ENCODE measurements around the gene NR3C2.

NR3C2 gene

DNA sequence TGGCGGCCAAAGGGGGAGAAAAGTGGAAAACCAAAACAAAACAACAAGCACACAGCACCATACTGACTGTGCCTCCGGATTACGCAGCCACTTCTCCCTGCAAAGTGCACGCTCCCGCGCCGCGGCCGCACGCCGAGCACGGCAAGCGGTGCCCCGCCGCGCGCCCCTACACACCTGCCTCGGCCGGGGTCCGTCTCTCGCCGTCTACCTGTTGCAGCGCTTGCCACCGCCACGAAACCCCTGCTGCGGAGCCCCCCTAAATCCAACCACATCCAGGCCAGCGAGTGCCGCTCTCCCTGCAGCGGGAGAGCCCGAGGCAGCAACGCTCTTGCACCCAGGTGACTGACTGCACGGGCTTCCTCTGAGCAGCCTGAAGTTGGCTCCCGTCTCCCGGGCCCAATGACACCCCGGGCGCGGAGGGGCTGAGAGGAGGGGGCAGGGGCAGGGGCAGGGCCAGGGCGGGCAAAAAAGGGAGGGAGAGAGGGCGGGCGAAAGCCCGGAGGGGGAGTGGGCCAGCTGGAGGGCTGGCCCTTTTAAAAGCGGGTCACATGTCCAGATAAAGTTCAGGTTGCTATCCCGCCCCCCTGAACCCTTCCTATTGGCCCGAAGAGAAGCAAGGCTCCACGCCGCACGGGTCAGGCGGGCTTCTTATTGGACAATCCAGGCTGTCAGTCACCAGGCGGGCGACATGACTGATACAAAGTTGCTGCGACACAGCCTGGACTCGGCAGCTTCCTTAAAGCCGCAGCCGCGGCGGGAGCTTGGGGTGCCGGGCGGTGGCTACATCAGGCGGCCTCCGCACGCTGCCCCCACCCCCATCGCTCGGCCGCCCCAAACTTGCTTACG, at the start of gene NR3C2:
NR3C2 (minus strand) TSS at position 429 of the 846 bp plus-strand sequence.
- peak; percentile 98 for DNase-seq

DNA sequence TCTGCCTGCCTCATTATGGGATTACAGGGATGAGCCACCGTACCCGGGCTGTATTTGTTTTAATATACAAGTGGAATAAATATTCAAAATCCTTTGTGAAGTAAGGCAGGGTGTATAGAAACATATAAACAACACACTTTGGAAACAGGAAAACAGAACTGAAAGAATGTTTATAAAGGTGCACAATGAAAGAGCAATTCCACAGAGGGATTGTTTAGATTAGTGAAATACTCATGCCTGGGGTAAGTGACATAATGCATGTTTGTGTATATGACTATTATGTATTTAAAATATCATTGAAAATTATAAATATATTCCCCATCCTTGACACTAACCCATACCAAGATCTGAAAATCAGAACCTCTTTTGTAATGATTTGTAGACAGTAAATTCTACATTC, 45.0 kb upstream of the NR3C2 start:
- DNase-seq = no peak

DNA sequence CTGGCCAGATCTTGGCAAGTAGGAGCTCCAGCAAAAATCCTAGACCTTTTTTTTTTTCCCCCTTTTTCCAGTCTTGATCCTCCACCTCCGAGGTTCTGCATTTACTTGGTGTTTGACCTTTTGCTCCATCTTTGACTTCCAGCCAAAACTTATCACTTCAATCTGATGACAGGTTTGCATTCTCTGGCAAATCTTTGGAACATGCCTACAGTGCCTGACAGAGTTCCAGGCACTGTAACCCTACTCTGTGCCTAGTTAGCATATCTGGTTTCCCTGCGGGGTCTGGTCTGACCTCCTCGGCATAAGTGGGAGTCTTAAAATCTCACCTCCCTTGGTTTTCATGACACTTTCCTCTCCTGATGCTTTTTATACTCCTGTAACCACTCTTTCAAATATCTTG, 39.4 kb upstream of the NR3C2 start:
- no peak for DNase-seq

DNA sequence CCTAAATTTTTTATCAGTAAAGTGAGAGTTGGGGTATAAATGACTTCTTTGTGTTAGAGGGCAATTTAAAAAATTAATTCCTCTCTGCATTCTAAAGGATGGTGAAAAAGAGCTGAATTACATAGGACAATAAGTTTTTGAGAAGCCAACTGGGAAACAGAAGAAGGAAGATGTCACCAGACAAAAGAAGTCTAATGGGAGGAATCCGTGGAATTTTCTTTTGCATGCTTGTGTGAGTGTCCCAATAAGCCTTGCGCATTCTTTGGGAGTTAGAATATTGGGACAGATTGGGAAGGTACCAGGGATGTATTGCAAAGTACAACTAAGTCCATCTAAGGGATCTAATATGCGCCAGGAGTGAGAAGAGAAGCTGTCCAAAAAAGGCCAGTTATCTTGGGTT, 35.1 kb upstream of the NR3C2 start:
- DNase-seq = no peak

DNA sequence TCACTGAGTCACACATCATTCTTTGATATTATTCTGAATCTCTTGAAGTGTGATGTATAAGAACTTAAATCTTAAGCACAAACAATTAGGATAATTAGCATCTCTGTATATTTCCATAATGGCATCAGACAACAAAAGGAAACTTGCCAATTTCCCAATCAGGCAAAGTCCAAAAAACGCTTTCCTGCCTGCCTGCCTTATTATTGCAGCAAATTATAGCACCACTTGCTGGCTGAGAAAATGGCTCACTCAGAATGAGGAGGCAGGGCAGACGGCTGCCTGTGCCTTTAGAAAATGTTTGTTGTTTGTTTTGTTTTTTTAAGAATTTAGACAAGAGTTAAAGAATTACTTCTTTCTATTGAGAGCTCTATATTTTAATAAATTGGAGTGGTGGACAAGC, 27.7 kb upstream of the NR3C2 start:
- no peak for DNase-seq

DNA sequence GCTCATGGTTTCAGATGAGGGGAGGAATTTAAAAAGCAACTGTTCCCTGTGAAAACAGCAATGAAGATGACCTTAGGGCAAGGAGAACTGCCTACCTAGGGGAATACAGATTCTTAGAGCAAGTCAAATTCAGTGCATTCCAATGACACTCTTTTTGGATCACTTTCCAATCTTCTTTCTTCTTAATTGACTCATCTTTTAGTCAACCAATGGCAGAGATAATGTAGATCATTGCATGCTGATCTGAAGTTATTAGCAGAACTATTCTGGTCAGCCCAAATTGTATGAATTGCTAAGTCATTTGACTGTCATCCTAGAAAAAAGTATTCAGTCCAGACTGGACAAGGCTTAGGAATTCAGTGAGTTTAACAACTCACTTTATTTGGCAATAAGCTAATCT, 12.6 kb upstream of the NR3C2 start:
- no peak for DNase-seq

DNA sequence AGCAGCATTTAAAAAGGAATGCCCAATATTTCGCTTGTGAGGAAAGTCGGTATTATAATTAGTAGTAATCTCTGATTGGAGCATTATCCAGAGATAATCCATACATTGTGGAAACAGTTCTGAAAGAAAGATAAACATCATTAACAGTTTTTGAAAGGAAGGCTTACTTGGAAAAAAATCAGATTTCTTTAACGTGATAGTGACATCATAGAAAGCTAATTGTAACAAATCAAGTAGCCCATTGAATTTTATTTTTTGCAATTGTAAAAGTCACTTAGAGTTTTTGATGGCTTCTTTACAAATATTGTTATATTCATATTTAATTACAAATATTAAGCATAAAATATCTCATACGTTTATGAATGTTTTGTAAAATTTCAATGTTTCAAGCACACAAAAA, 11.6 kb upstream of the NR3C2 start:
- DNase-seq = no peak

DNA sequence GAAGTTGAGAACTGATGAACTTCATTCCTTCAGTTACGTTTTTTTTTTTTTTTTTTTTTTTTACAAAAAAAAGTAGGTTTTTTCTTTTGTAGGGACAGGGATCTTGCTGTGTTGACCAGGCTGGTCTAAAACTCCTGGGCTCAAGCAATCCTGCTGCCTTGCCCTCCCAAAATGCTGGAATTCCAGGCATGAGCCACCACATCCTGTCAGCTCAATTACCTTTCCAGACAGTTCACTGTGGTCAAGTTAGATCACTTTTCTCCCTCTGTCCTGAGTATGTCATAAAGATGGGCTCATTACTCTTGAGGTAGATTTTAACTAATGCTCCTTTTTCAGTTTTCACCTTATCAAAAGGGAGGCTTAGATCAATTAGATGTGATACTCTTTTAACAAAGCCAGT, 10.8 kb upstream of the NR3C2 start:
- no peak for DNase-seq

DNA sequence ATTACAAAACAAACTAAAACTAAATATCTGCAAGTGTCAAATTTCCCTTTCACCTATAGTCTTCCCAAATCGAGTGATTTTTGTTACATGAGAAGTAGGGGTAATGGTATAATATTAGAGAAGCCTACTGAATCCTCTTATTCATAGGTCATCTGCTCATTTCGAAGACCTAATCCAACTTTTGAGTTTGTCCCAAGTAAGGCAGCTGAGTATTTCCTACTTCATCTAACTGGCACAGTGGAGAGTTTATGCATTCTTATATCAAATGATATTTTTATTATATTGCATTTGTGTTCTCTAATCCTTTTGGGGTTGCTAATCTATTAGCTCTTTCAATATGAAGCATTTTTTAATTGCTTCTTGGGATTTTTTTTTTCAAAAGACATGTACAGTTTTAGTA, 7.7 kb upstream of the NR3C2 start:
- no peak for DNase-seq

DNA sequence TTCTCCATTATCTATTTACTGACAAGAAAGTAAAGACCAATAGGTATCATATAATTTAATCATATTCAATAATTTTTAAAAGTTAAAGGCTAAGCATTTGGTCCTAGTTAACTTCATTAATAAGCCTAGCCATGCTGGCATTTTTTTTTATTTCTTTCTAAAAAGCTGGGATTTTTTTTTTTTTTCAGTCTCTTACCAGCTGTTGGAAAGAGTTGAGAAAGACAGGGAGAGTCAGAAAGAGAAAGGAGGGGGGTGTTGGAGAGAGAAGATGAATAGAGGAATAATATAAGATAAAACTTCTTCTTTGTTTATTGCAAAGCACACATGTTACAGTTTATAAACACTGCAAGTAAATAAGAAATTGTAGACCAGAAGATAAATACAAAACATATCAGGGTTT, 5.9 kb upstream of the NR3C2 start:
- DNase-seq = no peak

DNA sequence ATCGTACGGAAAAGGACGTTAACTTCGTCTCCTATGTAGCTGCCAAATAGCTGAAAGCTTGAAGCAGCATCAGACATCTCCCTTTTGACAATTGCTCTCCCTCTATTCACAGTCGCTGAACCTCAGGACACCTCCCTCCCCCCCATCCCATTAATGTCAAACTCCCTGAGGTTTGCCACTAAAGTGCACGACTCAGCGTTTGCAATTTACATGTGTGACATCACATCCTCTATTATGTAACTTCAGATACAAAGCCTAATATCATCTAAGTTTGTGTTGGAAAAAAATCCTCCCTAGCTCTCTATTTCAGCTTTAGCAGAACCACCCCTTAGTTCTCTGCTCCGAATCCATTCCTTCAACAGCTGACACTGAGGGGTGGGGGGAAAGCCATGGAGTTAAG, 5.5 kb upstream of the NR3C2 start:
- no peak for DNase-seq

DNA sequence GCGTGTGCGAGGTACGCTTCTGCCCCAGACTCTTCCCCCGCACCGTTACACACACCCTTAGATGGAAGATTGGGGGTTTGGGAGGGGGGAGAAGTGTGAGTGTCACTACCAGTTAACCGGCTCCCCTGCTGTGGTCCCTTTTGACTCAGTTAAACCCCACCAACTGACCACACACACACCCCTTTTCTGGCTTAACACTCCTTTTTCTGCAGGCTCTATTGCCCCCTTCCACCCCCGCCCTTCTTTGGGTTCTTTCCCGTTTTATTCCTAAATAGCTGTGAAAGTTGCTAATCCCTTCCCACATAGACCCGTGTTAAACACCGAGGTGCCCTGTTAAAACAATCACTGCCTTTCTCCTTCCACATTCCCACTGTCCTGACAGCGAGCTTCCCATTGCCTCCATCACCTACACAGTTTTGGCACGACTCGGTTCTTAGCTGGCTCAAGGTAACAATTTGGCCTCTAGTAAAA, 3.7 kb upstream of the NR3C2 start:
- no peak for DNase-seq

DNA sequence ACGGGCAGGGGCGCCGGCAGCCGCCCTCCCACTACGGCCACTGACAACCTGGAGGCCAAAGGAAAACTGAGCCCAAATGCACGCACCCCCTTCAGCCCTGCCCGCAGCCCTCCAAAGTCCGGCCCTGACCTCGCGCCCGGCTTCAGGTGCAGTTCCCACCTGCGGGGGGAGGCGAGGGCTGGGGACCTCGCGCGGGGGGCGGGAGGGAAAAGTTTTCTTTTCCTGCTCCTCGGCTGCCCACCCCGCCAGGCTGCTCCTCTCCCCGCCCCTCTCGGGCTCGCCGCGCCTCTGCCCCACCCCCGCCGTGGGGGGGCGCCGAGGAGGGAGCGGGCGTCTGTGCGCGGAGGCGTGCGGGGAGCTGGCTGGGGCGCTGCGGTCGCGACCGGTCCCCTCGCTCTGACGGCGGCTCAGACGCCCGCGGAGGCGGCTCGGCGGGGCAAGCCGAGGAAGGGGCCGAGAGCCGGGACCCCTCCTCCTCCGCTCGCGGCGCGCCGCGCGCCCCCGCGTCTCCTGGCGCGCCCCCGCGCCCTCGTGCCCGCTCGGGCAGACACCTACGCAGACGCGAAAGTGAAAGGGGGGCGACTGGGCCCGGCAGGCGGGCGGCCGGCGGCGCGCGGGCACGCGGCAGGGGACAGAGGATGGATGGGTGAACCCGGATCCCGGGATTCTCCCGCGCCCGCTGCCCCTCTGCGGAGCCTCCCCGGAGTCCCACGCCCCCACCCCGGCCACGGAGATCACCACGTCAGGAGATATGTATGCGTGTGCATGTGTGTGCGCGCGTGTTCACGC, 3.1 kb upstream of the NR3C2 start:
- peak; percentile 71 for DNase-seq

DNA sequence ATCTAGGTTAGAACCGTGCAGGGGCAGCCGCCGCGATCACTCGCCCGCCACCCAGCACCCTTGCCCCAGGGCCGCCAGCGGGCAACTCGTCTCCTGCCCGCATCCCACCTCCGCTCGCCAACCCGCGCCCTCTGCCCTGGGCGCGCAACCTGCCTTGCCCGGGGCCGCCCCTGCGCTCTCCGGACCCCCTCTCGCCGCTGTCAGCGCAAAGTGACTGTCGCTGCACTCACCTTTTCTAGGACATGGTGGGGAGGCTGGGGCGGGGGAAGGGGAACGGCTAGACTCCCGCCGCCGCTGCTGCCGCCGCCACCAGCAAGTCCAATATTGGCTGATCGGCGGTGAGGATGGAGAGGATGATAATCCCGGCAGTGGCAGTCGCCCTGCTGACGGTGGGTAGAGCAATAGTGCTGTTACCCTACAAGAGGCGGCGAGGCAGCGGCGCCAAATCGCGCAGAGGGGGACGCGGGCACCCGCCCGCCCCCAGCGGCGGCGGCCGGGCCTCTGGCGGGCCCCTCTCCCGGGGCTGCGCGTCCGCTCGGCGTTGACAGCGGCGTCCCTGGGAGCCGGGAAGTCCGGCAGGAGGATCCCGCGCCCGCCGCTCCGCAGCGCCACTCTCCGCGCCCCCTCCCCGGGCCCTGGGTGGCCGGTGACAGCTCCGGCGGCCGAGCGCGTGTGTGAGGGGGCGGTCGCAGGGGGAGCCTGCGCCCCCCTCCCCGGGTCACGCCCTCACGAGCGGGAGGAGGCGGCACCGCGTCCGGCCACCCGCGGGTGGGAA, 2.3 kb upstream of the NR3C2 start:
- DNase-seq = peak; percentile 47

DNA sequence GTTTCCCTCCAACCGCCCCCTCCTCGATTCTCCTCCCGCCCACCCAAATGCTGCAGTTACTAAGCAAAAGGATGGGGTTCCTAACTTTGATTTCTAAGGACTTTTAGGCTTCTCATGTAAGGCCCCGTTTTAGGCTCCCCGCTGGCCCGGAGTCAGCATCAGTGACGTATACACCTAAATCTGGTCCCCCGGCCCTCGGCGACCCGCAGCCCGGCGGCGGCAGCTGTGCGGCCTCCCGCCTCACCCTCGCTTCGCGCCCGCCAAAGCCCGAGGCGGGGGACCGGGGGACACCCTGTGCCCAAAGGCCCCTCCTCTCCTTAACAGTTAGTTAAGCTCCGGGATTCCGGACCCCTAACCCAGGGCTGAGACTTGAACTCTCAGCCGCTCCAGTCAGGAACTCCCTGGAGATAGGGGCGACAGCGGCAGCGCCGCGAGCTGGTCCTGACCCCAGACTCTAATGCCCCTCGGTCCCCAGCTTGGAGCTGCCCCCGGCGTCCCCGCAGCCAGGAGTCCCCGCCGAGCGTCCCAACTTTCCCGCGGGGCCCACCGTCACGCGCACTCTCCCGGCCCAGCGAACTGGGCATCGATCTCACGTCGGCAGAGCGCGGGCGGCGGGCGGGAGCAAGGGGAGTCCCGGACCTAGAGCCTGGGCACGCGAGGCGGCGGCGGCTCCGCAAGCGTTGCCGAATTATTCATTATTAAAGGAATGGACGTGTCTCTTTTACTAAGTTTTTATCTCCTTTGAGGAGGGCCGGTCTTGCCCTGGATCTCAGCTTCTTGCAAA, 1.5 kb upstream of the NR3C2 start:
- DNase-seq = peak; percentile 24

DNA sequence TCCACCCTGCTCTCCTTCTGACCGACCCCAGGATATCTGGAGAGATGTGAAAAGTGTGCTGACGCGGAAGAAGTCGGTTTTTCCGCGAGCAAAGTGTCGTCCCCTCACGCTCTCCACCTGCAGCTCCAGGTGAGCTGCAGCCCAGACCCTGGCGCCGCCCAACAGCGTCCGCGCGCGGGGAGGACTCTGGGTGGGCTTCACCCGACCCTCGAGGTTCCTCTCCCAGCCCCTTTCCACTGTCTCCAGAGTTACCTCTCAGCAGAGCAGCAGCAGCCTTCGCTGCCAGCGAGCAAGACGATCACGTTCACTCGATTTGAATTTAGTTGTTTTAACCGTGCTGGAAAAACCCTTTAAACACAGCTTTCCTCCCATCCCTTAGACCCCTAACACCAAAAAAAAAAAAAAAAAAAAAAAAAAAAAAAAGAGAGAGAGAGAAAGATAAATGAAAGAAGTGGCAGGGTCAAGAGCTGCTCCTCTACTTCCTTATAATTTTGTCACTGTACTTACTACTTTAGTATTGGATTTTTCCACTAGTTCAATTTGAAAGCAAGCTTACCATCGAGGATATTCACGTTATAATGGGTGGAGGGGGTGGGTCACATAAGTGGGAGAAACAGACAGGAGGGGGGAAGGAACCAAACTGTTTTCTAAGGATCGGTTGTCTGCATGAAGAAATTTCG, 758 bp upstream of the NR3C2 start:
- DNase-seq = peak; percentile 34

DNA sequence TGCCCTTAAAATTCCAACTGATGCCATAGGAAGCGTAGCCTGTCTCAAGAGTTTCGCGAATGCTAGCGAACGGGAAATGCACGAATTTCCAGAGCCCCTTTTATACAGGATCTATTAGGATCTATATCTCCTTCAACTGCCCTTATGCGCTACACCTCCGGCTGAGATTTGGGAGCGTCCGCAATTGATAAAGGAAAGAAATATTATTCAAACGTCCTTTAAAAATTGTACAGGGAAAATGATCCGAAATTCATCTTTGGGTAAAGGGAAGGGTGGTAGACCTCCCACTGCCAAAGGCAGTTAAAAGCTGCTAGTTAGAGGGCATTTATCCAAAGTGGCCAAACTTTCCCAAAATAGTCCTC, 609 bp downstream of the NR3C2 start:
- DNase-seq = no peak

DNA sequence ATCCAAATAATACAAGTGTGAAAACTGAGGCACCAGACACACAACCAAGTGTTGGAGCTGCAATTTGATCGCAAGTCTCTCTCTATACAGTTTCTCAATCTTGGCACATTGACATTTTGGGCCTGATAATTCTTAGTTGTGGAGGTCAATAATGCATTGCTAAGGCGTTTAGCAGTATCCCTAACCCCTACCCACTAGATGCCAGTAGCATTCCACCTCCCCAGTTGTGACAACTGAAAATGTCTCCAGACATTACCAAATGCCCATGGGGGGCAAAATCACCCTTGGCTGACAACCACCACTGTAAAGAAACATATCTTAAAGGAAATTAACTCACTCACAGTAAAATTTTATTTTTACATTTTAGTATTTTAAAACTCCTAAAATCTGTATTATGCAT, 4.2 kb downstream of the NR3C2 start:
- no peak for DNase-seq

DNA sequence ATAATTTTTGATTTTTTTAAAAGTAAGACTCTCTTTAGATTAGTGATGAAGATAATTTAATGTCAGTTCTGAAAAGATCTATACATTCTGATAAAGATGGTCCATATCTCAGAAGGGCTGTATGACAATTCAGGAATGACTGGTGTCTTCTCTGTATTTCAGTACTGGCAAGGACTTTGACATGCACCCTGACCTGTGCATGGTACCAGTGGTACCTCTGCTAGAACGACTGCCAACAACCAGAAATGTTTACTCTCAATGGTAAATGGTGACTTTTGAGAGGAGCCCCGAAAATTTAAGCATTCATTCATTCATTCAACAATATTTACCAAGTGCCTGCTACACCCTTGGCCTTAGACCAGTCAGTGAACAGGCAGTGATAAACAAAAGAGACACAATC, 4.8 kb downstream of the NR3C2 start:
- no peak for DNase-seq

DNA sequence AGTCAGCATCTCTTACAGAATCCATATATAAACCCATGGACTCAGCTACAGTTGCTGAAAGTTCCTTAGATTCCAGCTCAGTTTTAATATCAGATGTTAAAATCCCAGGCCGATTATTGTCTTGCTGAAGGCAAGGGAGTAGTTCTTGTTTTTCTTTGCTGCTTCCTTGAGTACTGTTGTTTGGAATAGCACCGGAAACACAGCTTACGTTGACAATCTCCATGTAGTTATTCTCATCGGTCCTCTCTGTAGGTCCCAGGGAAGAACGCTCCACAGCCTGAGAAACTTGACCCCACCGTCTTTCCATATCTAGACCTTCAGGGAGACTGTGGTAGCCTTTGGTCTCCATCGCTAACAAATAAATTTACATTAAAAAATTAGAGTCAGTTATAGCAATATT, 5.7 kb downstream of the NR3C2 start:
- DNase-seq = no peak

DNA sequence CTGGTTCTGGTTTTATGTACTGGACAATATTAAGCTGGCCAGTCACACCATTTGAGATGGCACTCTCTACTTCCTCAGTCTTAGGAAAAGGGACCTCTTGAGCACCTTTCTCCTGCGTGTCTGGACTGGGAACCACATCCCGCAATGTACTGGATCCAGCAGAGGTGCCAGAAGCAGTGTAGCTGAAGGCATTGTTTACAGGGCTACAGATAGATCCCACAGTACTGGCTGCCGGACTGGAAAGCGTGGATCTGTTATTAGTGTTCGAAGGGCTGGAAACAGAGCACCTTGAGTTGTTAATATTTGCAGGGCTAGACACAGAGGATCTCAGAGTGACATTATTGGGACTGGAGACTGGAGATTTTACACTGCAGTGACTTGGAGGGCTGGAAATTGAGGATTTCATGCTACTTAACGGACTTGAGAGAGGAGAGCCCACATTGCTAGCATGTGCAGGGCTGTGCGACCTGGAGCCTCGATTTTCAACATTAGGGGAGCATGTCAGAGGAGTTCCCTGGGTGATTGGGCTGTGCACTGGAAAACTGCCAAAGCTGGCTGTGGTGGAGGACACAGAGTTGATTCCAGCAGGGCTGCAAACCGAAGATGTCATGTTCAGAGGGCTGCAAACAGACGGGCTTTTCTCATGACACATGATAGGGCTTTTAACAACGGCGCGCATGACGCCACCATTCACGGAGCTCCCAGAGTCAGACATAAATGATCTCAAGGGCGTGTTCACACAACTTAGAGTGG, 6.4 kb downstream of the NR3C2 start:
- no peak for DNase-seq
